MM.1S (cell line): ENCODE measurements around the gene PACC1.

Source experiments
- CTCF ChIP-seq: fragments of 300-600 bp; sonication (generic); IDR thresholded peaks from 2 replicates; pipeline ENCODE4 v1.5.1; 2016; ENCODE audit warnings: antibody characterized with exemption, low read length, mixed read lengths
- EZH2 ChIP-seq: fragments of 300-600 bp; sonication (generic); optimal IDR thresholded peaks from 2 replicates; pipeline ENCODE3; 2017; ENCODE audit warnings: low read depth, mild to moderate bottlenecking, antibody characterized with exemption, low read length, mixed read lengths
- EZH2phosphoT487 ChIP-seq: fragments of 300-600 bp; sonication (generic); IDR thresholded peaks from 2 replicates; pipeline ENCODE4 v1.6.1; 2018; ENCODE audit warnings: antibody characterized with exemption, low read length

- no peak for TF ChIP-seq EZH2phosphoT487
- no peak for TF ChIP-seq CTCF
- no peak for TF ChIP-seq EZH2
Observed at GRCh38 chr1:212446333-212446732, 31.6 kb upstream of the PACC1 start.
